Liver (tissue), 2 donors: ENCODE data around the gene C12orf76.

ENCODE experiments used
- ATF3 ChIP-seq: IDR thresholded peaks from 2 replicates; pipeline ENCODE4 v1.6.1; 2016; ENCODE audit warnings: antibody characterized with exemption
- GABPA ChIP-seq, 2 donors: IDR thresholded peaks in 1 of 2; conservative IDR thresholded peaks in 1 of 2; 2 replicates each; pipeline ENCODE4 v1.6.1; 2016; ENCODE audit warnings: antibody characterized with exemption in 2 of 2, mild to moderate bottlenecking in 1 of 2, moderate library complexity in 1 of 2
- donor health status: healthy.

- TF ChIP-seq ATF3 (no peak), GABPA (IDR thresholded peaks at IDR 0.05 in 1 of 2, conservative IDR thresholded peaks at IDR 0.05 in 1 of 2) (no peak)
These were observed 46.7 kb downstream of the C12orf76 start for GRCh38 chr12:110001596-110001995.
